GM18909 (cell line): ENCODE results near the gene BTBD19.
"Not testable (repeated sequence)": the region's sequence is repeated elsewhere in the genome, so short reads cannot be mapped to it uniquely, and the experiment has no call there.

ENCODE experiments used
- ATAC-seq: cut with Tn5 transposase; IDR thresholded peaks from one replicate; pipeline ENCODE4 v1.9.1; 2021; ENCODE audit warnings: mild to moderate bottlenecking; ENCODE audit not compliant: unreplicated experiment, poor library complexity

Gene BTBD19

DNA sequence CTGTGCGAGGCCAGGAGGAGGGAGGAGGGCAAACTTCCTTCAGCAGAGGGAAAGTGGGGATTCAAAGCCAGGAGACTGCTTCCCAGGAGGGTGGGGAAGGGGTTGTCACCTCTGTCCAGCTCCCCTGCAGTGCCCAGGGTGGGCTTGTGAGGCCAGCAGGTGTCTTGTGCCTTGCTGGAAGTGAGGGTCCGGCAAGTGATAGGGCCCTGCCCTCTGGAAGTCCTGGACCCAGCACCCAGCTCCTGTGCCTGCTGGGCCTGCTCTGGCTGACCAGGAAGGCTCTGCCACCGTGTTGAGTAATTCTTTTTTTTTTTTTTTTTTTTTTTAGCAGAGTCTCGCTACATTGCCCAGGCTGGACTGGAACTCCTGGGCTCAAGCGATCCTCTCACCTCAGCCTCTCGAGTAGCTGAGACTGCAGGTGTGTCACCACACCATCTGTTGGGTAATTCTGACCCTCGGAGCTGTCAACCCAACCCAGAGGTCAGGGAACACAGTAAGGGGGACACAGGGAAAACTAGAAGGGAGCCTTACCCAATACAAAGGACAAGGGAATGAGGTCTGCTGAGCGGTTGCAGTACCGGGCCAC is 21.4 kb upstream of the BTBD19 start:
- no peak for ATAC-seq

DNA sequence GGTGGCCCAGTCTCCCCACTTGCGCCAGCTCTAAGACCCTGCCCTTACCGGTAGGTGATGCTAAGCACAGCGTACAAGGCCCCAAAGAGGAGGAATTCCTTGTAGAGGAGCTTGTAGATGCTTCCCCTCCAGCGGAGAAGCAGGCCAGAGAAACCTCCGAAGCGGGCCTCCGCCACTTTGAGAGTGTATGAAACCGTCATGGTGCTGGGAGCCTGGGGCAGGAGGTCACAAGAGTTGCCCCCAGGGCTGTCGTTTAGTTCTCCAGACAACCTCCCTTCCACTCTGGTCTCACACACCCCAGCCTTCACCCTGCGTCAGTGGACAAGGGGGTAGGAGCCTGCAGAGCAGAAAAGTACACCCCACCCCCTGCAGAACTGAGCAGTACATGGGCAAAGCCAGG is 20.8 kb upstream of the BTBD19 start:
- no peak for ATAC-seq

- ATAC-seq: no peak
Measured at GRCh38 chr1:44788120-44788860, 20.0 kb upstream of the BTBD19 start, which contains the start of gene BEST4. Gene BEST4 (minus strand): TSS chr1:44788170. CDS start chr1:44787705, 465 bp downstream.

DNA sequence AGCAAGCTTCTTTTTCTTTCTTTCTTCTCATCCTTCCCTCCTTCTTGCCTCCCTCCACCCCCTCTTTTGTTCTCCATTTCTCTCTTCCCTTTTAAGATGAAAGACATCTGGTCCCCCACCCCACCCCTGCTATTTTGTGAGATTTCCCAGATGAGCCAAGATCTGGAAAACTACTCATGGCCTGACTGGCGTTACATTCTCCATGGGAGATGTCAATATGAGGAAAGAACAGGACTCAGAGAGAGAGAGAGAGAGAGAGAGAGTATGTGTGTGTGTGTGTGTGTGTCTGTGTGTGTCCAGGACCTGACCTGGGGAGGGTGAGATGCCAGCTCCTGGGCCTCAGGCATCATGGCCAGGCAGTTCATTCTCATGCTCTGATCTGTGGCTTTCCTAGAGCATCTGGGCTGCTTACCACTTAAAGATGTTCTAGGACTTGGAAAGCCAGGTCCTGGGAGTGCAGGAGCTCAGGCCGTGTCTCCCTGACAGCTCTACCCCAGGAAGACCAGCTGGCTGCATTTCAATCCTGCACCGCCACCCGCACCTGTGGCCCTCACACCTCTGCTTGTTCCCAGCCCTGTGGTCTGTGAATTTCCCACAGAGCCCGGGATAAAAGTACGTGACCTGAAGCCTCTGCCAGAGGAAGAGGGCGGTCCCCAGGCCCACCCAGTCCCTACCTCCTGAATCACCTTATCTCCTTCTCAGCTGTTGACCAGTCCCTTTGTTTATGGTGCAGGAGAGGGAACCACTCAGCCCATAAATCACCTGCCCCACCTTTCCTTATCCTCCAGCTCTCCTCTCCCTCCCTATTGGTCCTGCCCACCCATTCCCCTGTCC is 17.1 kb upstream of the BTBD19 start:
- no peak for ATAC-seq

DNA sequence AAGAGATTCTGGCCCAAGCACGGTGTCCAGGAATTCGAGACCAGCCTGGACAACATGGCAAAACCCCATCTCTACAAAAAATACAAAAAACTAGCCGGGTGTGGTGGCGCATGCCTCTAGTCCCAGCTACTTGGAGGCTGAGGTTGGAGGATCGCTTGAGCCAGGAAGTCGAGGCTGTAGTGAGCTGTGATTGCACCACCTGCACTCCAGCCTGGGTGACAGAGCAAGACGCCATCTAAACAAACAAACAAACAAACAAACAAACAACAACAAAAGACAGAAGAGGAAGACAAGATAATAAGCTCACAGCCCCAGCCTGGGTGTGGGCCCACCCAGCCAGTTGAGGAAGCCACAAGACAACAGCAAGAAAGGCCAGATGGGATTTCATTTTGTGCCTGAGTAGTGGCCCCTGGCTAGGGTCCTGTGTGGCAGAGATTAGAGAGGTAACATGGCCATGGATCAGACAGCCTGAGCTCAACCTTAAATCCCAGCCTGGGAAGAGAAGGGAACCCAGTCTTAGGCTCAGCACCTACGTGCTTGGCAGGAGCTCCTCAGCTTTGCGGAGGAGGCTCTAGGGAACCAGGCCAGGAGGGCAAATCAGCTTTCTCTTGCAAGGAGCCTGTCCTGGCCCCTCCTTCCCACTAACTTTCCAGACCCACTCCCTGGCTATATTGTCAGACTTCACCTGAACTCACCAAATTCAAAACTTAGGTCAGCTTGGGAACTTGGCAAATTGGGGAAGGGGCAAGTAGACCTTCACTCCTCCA is 15.4 kb upstream of the BTBD19 start:
- no peak for ATAC-seq

- not testable (repeated sequence) for ATAC-seq
Measured at GRCh38 chr1:44797886-44798285, 10.4 kb upstream of the BTBD19 start.

DNA sequence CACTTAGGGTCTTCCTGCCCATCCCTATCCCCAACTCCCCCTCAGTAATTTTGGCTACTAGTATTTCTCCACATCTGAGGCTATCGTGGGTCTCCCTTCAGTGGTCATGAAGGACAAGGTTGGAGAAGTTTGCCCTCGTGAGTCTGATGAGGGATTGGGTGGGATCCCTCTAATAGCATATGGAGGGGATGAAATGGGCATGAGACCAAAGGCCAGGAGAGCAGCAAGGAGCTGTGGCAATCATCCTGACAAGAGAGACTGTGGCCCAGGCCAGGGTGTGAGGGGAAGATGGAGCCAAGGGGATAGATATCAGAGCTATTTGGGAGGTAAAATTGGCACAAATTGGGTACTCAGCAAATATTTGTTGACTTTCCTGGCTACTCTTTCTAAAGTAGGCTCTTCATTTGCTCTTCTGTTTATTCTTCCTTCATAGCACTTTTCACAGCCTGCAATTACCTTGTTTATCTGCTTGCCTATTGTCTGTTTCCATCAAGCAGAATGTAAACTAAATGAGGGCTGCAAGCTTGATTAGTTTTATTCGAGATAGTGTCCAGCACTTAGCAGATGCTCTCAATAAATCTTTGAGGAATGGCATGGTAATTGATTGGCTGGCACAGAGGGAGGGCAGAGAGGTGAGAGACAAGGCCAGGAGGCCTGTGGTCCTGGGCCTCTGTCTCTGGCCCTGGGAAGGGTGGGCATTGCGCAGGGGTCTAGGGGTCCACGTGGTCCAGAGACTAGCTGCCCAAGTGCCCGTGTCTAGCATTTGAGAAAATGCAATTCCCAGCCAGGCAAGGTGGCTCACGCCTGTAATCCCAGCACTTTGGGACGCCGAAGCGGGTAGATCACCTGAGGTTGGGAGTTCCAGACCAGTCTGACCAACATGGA is 9.6 kb upstream of the BTBD19 start:
- no peak for ATAC-seq

DNA sequence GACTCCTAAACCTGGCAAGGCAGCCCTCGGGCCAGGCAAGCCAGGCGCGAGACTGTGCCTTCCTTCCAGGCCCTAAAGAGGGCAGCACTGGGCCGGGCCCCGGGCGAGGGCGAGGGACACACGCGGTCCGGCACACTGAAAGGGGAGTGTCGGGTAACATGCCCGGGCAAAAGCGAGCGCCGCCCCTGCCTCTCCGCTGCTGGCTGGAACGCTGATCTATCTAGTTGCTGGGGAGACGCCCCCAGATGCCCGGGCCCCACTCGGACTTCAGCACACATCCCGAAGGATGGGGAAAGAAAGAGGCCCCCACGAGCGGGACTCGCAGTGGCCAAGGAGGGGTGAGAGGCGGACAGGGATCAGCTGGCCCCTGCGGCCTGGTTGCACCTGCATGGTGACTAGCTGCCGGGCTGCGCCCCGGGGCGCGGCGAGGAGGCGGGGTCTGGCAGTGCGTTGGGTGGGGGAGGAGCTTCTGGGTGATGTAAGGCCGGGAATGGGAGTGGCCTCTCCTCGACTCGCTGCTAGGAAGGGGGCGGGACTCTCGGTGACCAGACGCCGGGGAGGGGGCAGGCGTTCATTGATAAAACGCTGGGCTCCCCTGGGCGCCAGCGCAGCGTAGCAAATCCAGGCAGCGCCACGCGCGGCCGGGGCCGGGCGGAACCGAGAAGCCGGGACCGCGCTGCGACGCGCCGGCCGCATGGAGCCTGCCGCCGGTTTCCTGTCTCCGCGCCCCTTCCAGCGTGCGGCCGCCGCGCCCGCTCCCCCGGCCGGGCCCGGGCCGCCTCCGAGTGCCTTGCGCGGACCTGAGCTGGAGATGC is 8.3 kb upstream of the BTBD19 start, which contains the start of gene PLK3:
Gene PLK3, plus strand, starts transcription at position 608 of the 815 bp plus-strand sequence. Its CDS starts 87 bp downstream, at position 695.
- peak; percentile 84 for ATAC-seq

DNA sequence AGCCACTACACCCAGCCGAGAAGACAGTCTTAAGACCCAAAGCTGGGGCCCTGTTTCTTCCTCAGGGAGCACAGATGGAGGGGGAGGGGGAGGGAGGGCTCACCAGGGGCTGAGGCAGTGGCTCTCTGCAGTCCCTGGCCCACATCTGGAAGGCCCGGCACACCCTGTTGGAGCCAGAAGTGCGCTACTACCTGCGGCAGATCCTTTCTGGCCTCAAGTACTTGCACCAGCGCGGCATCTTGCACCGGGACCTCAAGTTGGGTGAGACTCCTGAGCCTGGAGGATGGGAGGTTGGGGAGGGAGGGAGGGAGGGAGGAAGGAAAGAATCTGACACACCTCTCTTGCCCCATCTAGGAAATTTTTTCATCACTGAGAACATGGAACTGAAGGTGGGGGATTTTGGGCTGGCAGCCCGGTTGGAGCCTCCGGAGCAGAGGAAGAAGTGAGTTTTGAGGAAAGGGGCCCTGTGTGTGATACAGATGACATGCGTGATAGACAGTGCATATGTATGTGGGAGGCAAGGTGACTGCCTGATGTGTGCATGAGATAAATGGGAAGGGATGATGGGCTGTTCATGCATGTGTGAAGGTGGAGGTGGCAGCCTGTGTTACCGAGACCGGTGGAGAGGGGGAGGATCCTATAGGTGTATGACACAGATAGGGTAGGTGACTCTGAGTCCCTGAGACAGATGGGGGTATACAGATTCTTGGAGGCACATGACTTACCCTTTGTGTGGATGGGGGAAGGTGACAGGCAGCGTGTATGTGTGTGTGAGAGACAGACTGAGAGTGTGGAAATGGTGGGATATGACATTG is 6.6 kb upstream of the BTBD19 start:
- ATAC-seq: no peak

DNA sequence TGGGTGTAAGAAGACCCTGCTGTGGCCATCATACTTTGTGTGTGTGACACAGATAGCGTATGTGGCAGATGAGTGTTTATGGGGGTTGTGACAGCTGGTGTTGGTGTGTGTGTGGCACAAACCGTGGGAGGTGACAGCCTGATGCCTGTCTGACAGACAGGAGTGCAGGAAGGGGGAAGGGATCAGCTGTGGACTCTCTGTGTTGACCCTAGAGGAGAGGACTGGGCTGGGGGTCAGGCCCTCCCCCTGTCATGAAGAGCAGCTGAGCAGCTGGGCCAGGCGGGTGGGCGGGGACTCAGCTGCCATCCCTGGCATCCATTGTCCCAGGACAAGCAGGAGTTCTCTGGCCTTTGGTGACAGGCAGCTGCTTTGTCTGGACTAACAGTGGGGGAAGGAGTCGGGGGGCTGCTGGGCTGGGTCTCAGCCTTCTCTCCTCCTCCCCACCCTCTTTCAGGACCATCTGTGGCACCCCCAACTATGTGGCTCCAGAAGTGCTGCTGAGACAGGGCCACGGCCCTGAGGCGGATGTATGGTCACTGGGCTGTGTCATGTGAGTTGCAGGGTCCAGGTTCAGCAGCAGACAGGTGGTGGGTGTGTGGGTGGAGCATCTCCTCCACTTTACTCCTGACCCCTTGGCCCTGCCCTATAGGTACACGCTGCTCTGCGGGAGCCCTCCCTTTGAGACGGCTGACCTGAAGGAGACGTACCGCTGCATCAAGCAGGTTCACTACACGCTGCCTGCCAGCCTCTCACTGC is 5.8 kb upstream of the BTBD19 start:
- no peak for ATAC-seq

GRCh38 chr1:44803062-44803311 is 5.3 kb upstream of the BTBD19 start:
- no peak for ATAC-seq

DNA sequence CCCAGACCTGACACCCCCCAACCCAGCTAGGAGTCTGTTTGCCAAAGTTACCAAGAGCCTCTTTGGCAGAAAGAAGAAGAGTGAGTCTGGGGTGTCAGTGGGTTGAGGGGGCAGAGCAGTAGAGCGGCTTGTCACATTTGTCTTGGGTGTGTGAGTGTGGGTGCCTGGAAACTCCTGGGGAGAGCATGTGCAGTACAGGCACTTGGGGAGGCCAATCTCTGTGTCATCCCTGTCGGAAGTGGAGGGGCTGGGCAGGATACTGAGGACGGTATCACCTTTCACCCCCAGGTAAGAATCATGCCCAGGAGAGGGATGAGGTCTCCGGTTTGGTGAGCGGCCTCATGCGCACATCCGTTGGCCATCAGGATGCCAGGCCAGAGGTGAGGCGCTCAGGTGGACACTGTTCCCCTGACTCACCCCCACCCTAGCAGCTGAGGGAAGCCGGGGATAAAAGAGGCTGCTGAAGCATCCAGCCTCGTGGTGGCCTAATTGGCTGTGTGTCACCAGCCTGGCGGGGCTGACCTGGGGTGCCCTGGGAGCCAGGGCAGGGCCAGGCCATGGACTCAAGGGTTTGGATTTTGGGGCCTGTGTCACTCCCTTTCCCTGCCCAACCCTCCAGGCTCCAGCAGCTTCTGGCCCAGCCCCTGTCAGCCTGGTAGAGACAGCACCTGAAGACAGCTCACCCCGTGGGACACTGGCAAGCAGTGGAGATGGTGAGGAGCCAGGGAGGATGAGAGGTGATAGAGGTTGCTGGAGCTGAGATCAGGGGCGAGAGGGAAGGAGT is 4.8 kb upstream of the BTBD19 start:
- ATAC-seq: no peak

DNA sequence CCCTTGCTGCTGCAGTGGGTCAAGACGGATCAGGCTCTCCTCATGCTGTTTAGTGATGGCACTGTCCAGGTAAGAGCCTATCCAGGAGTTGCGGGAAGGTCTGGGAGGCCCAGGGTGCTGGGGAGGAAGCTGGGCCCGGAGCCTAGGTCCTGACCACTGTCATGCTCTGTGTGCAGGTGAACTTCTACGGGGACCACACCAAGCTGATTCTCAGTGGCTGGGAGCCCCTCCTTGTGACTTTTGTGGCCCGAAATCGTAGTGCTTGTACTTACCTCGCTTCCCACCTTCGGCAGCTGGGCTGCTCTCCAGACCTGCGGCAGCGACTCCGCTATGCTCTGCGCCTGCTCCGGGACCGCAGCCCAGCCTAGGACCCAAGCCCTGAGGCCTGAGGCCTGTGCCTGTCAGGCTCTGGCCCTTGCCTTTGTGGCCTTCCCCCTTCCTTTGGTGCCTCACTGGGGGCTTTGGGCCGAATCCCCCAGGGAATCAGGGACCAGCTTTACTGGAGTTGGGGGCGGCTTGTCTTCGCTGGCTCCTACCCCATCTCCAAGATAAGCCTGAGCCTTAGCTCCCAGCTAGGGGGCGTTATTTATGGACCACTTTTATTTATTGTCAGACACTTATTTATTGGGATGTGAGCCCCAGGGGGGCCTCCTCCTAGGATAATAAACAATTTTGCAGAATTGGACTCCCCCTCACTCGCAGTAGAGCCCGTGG is 2.9 kb upstream of the BTBD19 start:
- no peak for ATAC-seq

DNA sequence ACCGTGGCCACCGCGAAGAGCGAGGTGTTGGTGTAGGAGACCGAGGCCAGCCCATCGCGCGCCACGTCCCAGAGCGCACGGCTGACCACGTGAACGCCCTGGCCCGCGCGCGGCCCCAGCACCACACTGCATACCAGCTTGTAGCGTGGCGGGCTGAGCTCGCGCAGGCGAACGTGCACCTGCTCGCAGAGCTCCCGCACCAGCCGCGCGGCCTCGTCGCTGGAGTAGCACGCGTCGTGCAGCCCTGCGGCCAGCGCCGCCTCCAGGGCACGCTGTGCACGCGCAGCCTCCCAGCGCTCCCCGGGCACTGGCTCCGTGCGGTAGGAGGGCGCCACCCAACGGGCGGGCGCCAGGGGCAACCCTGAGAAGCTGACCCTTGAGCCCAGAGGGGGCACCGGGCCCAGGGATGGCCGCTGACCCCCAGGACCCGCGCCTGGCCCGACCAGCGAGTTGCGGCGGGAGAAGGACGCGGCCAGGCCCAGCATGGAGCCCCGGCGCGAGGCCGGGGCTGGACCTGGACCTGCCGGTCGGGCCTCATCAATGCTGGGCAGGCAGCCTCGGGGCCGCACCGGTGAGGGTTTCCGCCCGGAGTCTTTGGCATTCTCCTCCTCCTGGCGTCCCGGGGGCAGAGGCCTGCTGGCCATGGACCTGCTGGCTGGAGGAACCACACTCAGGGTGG is 2.2 kb upstream of the BTBD19 start:
- ATAC-seq: no peak

DNA sequence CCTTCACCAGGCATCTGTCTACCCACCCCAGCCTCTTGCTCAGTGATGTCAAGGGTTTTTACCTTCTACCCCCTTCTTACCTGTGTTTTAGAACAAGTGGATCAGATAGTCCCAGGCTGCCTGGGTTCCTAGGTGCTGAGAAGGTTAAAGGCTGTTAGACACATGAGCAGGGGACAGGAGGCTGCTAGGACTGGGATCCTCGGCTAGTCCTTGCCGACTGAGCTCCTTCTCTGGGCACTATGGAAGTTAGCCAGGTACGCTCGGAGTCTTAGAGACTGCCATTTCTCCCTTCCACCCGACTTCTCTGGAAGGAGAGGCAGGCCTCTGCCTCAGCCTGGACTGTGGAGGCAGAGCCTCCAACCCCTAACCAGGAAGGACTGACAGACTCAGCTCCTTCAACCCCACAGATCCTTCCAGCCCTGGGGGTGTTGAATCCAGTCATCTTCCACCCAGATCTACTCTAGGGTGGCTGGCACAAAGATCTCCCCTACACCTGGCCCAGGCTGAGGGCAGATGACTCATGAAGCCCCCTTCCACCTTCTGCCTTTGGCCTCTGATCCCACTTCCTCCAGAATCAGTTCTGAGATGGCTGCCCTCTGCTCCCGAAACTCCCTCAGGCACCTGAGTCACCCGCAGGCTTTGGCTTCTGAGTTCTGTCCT is 1.5 kb upstream of the BTBD19 start, which contains the start of gene DYNLT4:
Gene DYNLT4, minus strand, starts transcription at position 648 of the 660 bp plus-strand sequence. CDS start 683 bp downstream, outside the sequence.
- ATAC-seq: no peak
